ENCODE measurements around the gene CD300LD. TPM values are rescaled to one million over a fixed set of nuclear protein-coding genes. Genes with fewer than 3 reads are reported as not detected.

CD300LD gene
- total RNA-seq, 1 experiment from 2014 or later = not detected

DNA sequence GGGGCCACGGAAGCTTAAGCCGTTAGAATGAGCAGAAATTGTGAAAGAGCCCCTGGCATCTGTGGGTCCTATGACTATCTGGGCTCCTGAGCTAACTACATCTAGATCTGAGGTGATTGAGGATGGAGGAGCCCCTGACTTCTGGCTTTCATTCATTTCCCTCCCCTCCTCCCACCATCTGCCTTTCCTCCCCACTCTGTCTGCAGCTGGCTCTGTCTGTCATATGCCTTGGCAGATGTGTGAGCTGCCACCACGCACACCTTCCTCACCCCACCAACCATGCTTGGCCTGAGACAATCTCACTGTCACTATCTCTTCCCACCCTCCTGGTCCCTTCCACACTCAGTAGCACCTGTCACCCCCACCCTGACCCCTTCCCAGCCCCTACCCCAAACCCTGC lies 26.4 kb upstream of the CD300LD start:
- DNase-seq = no peak
- Histone ChIP-seq H3K9me3 (no peaks in the 10 kb centered on the region), H3K4me3 (no peak overlapping the region), H3K27me3 (peaks cover 16% of the 10 kb centered on the region), H3K36me3 (no peaks in the 10 kb centered on the region)

DNA sequence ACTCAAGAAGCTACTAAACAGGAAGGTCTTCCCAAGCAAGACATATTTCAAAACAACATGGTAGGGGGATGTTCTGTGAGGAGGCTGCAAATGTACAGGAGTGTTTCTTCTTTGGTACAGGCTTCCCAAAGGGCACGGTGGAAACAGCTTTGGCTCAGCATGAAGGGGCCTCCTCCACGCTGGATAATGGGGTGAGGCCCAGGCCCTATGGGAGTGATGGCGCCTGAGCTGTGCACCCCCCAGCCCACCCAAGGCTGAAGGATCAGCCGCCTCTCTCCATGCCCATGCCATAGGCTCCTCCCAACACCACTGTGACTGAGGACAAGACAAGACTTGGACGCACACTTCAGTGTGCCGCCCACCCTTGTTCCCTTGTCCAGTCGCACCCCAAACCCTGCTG lies 24.6 kb upstream of the CD300LD start:
- Histone ChIP-seq H3K9me3 (no peaks in the 10 kb centered on the region), H3K36me3 (no peaks in the 10 kb centered on the region), H3K4me3 (no peak overlapping the region), H3K27me3 (peaks cover 17% of the 10 kb centered on the region)
- DNase-seq = no peak

DNA sequence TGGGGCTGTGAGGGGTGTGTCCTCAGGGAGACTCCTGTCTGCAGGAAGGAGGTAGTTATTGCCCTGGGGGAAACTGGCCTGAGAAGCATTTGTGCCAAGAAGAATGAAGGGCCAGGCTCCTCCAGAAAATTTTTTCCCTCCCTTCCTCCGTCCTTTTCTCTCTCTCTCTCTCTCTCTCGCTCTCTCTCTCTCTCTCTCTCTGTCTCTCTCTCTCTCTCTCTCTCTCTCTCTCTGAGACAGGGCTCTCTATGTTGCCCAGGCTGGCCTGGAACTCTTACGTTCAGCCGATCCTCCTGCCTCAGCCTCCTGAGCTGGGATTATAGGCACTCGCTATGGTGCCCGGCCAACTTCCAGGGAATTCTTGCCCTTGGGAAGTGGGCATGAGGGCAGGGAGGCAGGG lies 20.0 kb upstream of the CD300LD start:
- H3K36me3 ChIP-seq = no peaks in the 10 kb centered on the region
- DNase-seq = no peak
- peaks cover 16% of the 10 kb centered on the region for H3K27me3 ChIP-seq
- H3K4me3 ChIP-seq = no peak overlapping the region
- no peaks in the 10 kb centered on the region for H3K9me3 ChIP-seq

DNA sequence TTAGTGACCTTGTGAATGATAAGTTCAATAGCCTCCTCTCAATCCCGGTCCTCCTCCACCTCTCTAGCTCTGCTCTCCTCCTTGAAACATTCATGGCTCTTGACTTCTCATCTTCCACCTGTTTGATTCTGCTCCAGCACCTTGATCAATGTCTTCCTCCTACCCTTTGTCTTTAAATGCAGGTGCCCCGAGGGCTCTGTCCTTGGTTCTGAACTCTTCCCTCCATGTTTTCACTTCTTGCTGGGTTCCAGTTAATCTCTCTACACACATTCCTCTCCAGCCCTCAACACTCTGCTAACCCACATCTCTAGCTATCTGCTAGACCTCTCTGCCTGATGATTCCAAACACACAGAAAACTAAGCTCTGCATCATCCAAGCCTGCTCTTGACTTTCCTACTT lies 18.0 kb upstream of the CD300LD start:
- Histone ChIP-seq H3K27me3 (peaks cover 15% of the 10 kb centered on the region), H3K36me3 (no peaks in the 10 kb centered on the region), H3K4me3 (no peak overlapping the region), H3K9me3 (no peaks in the 10 kb centered on the region)
- DNase-seq = no peak

DNA sequence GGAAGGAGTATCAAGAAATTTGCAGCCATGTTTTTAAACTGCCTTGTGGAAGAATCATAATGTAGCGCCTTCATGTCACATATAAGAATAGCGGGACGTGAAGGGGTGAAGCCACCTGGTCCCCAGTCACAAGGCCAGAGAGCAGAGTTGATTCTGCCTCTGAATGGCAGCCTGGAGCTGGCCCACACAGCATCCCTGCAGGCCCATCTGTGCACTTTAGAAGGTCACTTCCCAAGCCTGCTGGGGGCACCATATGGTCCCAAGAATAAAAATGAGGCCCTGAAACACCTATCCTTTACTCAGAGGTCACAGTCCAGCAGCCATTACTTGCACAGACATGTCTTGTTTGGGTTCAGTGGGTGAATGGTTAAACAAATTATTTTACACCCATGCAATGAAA lies 16.4 kb upstream of the CD300LD start:
- no peak for DNase-seq
- H3K9me3 ChIP-seq = no peaks in the 10 kb centered on the region

DNA sequence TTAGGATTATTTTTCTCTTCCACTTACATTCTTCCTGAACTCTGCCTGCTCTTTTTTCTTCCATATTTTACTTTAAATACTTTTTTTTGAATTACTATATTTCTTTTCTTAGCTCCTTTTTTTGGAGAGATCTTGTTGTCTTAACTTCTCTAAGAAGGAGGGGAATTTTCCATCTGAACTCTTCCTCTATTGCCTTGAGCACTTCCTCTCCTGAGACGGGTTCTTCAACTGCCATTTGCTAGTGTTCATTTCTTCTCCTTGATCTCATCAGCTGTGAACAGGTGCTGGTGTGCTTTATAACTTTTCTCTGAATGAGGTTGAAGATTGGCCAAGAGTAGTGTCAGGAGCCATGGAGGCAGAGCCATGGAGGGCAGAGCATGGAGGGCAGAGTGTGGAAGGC lies 15.1 kb upstream of the CD300LD start:
- Histone ChIP-seq H3K27me3 (peaks cover 9% of the 10 kb centered on the region), H3K36me3 (no peaks in the 10 kb centered on the region), H3K9me3 (no peaks in the 10 kb centered on the region), H3K4me3 (no peak overlapping the region)
- DNase-seq = no peak

More for the DNA sequence above, 16.4 kb upstream of the CD300LD start:
- peaks cover 13% of the 10 kb centered on the region for H3K27me3 ChIP-seq
- no peak overlapping the region for H3K4me3 ChIP-seq
- H3K36me3 ChIP-seq = no peaks in the 10 kb centered on the region

DNA sequence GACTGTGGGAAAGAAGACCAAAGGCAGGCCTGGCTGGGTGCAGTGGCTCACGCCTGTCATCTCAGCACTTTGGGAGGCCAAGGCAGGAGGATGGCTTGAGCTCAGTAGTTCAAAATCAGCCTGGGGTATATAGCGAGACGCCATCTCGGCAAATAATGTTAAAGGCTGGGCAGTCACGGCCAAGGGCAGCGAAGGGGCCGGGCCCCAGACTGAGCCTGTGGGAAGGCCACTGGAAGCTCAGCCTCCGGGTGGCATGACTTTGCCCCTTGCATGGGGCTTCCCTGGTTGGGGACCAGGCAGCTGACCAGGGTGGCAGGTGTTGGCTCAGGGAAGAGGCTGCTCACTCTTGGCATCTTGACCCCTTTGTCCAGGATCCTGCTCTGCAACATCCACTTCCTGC lies 14.0 kb upstream of the CD300LD start:
- H3K36me3 ChIP-seq = no peaks in the 10 kb centered on the region
- no peak for DNase-seq
- no peaks in the 10 kb centered on the region for H3K9me3 ChIP-seq
- H3K4me3 ChIP-seq = no peak overlapping the region
- H3K27me3 ChIP-seq = peaks cover 6% of the 10 kb centered on the region

DNA sequence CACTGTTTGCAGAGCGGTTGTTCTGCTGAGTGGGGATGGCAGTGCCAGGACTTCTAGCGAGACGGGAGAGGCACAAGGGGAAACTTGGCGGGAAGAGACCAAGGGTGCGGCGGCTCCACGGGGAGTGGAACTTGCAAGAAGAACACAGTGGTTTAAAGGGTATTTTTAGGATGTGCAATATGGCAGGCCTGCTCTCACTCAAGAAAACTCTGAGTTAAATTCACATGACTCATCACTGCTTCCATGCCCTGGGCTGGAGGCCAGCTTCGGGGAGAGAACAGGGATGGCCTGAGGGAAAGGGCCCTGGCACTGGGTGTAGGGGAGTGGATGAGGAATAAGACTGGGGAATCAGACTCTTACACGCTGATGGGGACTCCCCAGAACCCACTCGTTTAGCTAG lies 13.3 kb upstream of the CD300LD start:
- Histone ChIP-seq H3K4me3 (no peak overlapping the region), H3K9me3 (no peaks in the 10 kb centered on the region), H3K36me3 (no peaks in the 10 kb centered on the region), H3K27me3 (peaks cover 2% of the 10 kb centered on the region; the same call in 1 of the 2 replicates)
- peak; percentile 95 for DNase-seq

DNA sequence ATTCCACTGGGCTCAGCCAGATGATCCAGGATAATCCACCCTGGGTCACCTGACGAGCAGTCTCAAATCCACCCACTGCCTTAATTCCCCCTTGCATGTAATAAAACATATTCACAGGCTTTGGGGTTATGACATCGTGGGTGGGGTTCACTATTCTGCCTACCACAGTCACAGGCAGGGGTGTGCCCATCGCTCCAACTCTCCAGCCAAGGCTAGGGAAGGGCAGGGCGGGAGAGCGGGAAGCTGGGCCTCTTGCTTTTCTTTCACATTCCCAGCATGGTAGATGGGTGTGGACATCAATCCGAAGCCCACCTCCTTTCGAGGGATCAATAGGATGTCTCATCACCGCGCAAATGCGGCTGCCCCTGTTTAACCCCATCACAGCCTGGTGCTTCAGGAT lies 12.7 kb upstream of the CD300LD start:
- Histone ChIP-seq H3K36me3 (no peaks in the 10 kb centered on the region), H3K4me3 (no peak overlapping the region), H3K9me3 (no peaks in the 10 kb centered on the region), H3K27me3 (peaks cover 2% of the 10 kb centered on the region; the same call in 1 of the 2 replicates)
- no peak for DNase-seq

DNA sequence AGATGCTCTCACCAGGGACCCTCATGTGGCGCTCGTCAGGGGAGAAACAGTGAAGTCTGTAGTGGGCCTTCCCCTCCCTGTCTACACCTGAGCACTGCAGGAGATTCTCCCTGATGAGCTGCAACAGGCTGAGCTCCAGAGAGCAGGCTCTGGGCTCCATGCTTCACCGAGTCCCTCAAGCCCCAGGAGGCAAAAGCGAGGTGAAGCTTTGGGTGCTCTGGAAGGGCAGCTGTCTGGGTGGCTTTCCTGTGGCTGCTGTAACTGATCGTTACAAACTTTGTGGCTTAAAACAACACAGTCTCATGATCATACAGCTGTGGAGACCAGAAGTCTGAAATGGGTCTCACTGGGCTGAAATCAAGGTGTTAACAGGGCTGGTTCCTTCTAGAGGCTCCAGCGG lies 12.1 kb upstream of the CD300LD start:
- no peaks in the 10 kb centered on the region for H3K9me3 ChIP-seq
- DNase-seq = no peak
- peaks cover 2% of the 10 kb centered on the region; the same call in 1 of the 2 replicates for H3K27me3 ChIP-seq
- no peak overlapping the region for H3K4me3 ChIP-seq
- no peaks in the 10 kb centered on the region for H3K36me3 ChIP-seq

DNA sequence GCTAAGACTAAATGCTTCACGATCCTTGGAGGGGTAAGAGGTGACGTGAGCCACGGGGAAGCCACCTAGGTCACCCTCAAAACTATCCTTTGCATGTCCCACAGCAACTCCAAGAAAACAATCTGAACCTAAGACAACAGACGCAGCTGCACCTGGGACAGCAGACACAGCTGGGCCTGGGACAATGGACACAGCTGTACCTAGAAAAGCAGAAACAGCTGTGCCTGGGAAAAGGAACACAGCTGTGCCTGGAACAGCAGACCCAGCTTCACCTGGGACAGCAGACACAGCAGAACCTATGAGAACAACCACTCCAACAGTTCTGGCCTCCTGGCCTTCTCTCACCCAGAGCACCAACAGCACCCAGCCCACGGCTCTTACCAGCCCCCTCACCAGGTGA lies 11.7 kb upstream of the CD300LD start:
- no peaks in the 10 kb centered on the region for H3K9me3 ChIP-seq
- H3K36me3 ChIP-seq = no peaks in the 10 kb centered on the region
- no peak for DNase-seq
- no peak overlapping the region for H3K4me3 ChIP-seq
- peaks cover 2% of the 10 kb centered on the region; the same call in 1 of the 2 replicates for H3K27me3 ChIP-seq

DNA sequence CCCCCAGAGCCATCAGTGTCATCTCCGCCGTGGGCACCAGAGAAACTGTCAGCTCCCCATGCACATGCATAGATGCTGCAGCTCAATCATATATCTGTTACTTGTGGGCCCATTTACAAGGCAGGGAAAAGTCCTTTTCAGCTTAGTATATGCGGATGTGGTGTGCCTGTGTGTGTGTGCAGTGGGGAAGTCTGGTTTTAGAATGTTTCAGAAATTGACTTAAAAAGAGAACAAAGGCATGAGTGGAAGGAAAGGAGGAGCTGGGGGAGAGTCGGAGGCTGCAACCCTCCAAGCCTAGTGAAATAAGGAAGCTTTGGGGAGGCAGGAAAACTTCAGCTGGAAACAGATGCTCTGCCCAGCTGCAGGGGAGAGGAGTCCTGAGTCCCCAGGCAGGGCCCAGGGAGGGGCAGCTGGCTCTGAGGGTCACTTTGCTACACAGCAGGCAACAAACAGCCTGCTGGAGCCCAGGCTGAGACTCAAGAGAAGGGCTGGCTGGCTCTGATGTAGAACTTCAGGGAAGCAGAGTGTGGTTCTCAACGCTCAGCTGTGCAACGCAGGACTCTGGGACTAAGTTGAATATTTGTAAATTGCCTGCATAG lies 11.1 kb upstream of the CD300LD start:
- Histone ChIP-seq H3K9me3 (no peaks in the 10 kb centered on the region), H3K36me3 (no peaks in the 10 kb centered on the region), H3K4me3 (no peak overlapping the region), H3K27me3 (no peaks in the 10 kb centered on the region; the same call in 1 of the 2 replicates)
- DNase-seq = no peak

DNA sequence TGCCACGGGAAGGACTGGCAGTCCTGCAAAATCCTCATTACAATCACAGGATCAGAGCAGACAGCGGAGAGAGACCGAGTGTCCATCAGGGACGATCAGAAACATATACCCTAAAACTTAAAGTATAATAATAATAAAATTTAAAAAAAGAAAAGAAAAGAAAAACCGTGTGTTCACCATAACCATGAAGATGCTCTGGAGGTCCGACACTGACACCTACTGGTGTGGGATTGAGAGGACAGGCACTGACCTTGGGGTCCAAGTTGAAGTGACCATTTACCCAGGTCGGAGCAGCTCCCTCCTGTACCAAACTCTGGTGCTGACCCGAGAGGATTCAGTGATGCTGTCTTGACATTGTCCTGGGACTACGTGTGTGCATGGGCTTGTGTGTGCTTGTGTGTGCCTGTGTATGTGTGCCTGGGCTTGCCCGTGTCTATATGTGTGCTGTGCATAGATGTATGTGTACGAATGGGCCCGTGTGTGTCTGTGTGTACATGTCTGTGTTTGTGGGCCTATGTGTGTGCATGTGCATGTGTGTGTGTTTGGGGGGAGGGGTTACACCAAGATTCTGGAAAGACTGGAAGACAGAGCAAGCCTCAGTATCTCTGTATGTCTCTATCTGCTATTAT lies 10.0 kb upstream of the CD300LD start:
- DNase-seq = peak; percentile 34

DNA sequence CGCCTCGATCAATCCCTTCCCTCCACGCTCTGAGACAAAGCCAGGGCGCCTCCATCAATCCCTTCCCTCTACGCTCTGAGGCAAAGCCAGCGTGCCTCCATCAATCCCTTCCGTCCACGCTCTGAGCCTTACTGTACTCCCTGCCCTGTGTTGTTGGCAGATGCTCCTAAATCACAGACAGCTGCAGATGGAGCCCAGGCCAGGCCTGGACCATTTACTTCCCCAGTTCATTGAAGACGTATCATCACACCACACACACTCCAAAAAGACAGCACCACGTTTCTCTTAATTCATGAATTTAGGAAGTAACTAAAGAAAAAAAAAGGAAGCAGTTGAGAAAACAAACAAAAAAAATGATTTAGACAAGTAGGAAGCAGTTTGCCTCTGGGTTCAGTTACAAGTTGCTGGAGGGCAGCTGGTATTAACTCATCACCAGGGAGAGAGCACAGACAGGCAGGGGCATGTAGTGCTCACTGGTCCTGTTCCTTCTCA lies 7.4 kb upstream of the CD300LD start:
- Histone ChIP-seq H3K36me3 (no peaks in the 10 kb centered on the region), H3K4me3 (no peak overlapping the region), H3K9me3 (no peaks in the 10 kb centered on the region), H3K27me3 (peaks cover 4% of the 10 kb centered on the region; the same call in 1 of the 2 replicates)
- no peak for DNase-seq

More for the DNA sequence above, 10.0 kb upstream of the CD300LD start:
- Histone ChIP-seq H3K9me3 (no peaks in the 10 kb centered on the region), H3K4me3 (no peak overlapping the region), H3K27me3 (no peaks in the 10 kb centered on the region; the same call in 1 of the 2 replicates), H3K36me3 (no peaks in the 10 kb centered on the region)

DNA sequence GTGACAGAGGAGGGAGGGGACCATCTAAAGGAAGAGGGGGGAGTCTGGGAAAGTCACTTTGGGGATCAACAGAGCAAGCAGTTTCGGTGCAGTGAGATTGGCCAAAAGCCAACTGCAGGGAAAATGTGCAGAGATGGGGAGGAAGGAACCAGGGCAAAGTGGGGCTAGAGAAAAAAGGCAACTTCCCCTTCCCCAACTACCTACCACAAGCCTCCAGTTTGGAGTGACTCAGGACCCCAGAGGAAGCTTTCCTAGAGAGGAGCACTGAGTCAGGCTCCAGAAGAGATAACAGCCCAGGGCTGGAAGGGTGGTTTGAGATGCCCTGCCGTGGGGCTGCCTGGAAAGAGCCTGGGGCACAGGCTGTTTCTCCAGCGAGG lies 6.9 kb upstream of the CD300LD start:
- peaks cover 7% of the 10 kb centered on the region for H3K27me3 ChIP-seq
- no peak overlapping the region for H3K4me3 ChIP-seq
- no peaks in the 10 kb centered on the region for H3K36me3 ChIP-seq
- no peaks in the 10 kb centered on the region for H3K9me3 ChIP-seq
- DNase-seq = no peak

DNA sequence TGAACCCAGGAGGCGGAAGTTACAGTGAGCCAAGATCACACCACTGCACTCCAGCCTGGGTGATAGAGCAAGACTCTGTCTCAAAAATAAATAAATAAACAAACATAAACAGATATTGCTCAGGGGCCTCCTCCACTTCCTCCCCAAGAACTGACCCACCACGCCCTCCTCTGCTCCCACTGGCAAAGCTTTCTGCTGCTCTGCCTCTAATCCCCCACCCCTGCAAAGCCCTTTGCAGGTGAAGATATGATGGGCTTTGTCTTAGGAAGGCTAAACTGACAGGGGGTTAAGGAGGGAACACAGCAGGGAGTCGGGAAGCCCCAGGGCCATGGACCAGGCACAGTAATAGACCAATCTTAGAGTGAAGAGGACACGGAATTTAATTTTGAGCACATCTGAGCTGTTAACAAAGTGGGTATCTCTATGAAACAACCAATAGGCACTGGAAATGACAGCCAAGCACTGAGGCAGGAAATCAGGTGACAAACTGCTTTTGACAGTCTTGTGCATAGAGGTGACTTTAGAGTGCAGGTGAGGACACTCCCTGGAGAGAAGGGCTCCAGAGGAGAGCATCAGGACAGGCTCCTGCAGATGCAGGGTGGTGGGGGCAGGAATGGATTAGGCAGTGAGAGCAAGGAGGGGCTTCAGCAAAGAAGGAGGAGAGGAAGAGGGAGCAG lies 6.4 kb upstream of the CD300LD start:
- Histone ChIP-seq H3K4me3 (no peak overlapping the region), H3K9me3 (no peaks in the 10 kb centered on the region), H3K36me3 (no peaks in the 10 kb centered on the region), H3K27me3 (peaks cover 11% of the 10 kb centered on the region)
- DNase-seq = no peak

DNA sequence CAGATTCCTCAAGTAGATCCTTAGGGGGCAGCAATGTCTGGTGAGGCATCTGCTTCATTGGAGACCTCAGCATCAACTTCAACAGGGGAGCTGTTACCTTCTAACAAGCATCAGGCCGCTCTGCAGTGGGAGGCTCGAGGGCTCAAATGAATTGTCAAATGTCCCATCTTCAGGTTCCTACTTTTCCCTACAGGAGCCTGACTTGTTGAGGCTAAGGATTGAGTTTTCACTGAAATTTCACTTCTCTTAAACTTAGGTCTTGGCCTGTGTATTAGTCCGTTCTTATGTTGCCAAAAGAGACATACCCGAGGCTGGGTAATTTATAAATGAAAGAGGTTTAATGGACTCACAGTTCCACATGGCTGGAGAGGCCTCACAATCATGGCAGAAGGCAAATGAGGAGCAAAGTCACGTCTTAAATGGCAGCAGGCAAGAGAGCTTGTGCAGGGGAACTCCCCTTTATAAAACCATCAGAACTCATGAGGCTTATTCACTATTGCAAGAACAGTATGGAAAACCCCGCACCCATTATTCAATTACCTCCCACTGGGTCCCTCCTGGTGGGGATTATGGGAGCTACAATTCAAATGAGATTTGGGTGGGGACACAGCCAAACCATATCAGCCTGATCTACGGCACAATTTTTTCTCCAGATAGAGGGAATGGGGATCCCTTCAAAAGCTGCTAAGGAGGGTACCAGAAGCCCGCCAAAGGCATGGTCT lies 5.1 kb upstream of the CD300LD start:
- no peak overlapping the region for H3K4me3 ChIP-seq
- H3K9me3 ChIP-seq = no peaks in the 10 kb centered on the region
- no peaks in the 10 kb centered on the region for H3K36me3 ChIP-seq
- peaks cover 13% of the 10 kb centered on the region; the same call in 1 of the 2 replicates for H3K27me3 ChIP-seq
- no peak for DNase-seq
